ENCODE data around the gene CCSER1.
"Not testable (repeated sequence)": the region's sequence is repeated elsewhere in the genome, so short reads cannot be mapped to it uniquely, and the experiment has no call there.

The CCSER1 gene

DNA sequence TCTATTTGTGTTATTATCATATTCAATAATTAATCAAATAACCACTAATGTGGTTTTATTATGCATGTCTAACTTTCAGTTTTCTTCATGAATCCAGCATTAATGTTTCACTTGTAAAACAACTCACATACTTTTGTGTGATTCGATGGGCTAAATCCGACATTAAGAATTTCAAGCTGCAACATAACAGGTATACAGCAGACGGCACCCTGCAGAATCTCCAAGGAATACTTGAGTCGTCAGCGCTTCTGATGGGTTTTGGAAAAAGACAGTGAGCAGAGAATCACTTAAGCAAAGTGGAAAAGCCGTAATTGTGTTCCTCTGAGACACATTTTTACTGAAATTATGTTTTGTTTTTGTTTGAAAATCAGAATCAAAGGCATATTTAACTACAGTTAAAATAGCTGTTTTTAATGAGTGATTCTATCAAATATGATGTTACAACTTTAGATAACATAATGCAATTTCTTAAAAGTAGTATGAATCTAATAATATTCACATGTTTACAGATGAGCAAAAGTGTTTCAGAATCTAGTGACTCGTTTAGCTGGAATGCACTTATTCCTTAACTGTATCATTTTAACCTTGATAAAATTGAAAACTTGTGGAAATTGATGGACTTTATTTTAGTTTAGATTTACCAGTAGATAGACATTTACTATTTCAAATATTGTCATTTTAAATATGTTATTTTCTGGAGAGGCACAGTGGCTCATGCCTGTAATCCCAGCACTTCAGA lies 514.8 kb downstream of the CCSER1 start:
- Mint-ChIP-seq H3K4me1 (no peaks in the 10 kb centered on the region), H3K4me3 (no peak overlapping the region), H3K27me3 (no peaks in the 10 kb centered on the region), H3K27ac (ENCODE audit: low read depth) (no peak overlapping the region), H3K9me3 (peaks cover 10% of the 10 kb centered on the region), H3K36me3 (ENCODE audit: insufficient read depth) (no peaks in the 10 kb centered on the region)
- ATAC-seq (replicated peaks; ENCODE audit: extremely low read depth, poor library complexity, severe bottlenecking) (no peak), DNase-seq (ENCODE audit: low spot score in 2 of 2) (no peak)

DNA sequence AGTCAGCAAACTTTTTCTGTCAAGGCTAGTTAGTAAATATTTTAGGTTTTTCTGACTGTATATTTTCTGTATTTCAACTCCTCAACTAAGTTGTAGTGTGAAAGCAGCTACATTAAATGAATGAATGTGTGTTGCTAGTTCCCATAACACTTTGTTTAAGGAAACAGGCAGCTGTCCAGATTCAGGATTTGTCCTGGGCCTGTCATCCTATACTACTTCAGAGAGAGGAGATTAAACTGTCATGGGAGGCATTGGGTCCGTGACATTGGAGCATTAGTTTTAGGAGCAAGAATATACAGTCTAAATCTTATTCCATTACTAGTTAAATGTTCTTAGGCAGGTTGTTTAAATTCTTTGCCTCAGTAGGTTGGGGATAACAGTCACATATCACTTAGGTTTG lies 516.0 kb downstream of the CCSER1 start:
- no peak overlapping the region for H3K4me3 Mint-ChIP-seq
- ATAC-seq (replicated peaks; ENCODE audit: extremely low read depth, poor library complexity, severe bottlenecking) = no peak
- peaks cover 14% of the 10 kb centered on the region for H3K9me3 Mint-ChIP-seq
- DNase-seq (ENCODE audit: low spot score in 2 of 2) = no peak
- H3K27ac Mint-ChIP-seq (ENCODE audit: low read depth) = no peak overlapping the region
- no peaks in the 10 kb centered on the region for H3K27me3 Mint-ChIP-seq
- no peaks in the 10 kb centered on the region for H3K36me3 Mint-ChIP-seq (ENCODE audit: insufficient read depth)
- H3K4me1 Mint-ChIP-seq = no peaks in the 10 kb centered on the region

DNA sequence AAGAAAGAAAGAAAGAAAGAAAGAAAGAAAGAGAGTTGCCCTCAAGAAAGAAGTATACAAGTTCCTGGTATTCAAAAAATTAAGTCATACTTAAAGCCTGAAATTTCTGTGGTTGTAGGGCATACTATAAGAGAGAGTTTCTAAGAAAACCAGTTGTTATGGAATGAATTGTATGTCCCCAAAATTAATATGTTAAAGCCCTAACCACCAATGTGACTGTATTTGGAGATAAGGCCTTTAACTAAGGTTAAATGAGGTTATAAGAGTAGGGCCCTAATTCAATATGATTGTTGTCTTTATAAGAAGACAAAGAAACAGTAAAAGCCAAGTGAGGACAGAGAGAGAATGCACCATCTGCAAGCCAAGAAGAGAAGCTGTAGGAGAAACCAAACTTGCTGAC lies 521.1 kb downstream of the CCSER1 start:
- no peaks in the 10 kb centered on the region for H3K27me3 Mint-ChIP-seq
- ATAC-seq (replicated peaks; ENCODE audit: extremely low read depth, poor library complexity, severe bottlenecking) = no peak
- H3K27ac Mint-ChIP-seq (ENCODE audit: low read depth) = no peak overlapping the region

DNA sequence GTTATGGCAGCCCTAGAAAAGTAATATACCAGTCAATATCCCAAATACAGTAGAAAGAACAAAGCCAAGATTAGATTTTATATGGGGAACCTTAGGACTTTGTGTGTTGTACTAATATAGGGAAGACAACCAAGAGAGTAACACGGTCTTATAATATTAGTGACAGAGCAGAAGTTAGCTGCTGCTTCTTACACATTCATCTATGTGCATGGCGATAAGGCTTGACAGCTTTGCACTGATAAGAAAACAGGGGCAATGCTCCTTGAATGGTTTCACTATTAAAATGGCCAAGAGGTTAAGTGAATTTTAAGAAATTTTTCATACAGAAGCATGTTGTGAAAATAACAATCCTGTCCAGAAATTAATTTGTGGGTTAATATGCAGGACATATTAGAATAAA lies 521.6 kb downstream of the CCSER1 start:
- ATAC-seq (replicated peaks; ENCODE audit: extremely low read depth, poor library complexity, severe bottlenecking) (no peak), DNase-seq (ENCODE audit: low spot score in 2 of 2) (no peak)
- H3K36me3 Mint-ChIP-seq (ENCODE audit: insufficient read depth) = no peaks in the 10 kb centered on the region
- no peak overlapping the region for H3K27ac Mint-ChIP-seq (ENCODE audit: low read depth)
- H3K9me3 Mint-ChIP-seq = peaks cover 22% of the 10 kb centered on the region
- H3K27me3 Mint-ChIP-seq = no peaks in the 10 kb centered on the region
- no peak overlapping the region for H3K4me3 Mint-ChIP-seq
- H3K4me1 Mint-ChIP-seq = no peaks in the 10 kb centered on the region

More for the DNA sequence above, 521.1 kb downstream of the CCSER1 start:
- H3K36me3 Mint-ChIP-seq (ENCODE audit: insufficient read depth) = no peaks in the 10 kb centered on the region
- H3K4me1 Mint-ChIP-seq = no peaks in the 10 kb centered on the region
- no peak overlapping the region for H3K4me3 Mint-ChIP-seq
- DNase-seq (ENCODE audit: low spot score in 2 of 2) = no peak
- peaks cover 22% of the 10 kb centered on the region for H3K9me3 Mint-ChIP-seq

DNA sequence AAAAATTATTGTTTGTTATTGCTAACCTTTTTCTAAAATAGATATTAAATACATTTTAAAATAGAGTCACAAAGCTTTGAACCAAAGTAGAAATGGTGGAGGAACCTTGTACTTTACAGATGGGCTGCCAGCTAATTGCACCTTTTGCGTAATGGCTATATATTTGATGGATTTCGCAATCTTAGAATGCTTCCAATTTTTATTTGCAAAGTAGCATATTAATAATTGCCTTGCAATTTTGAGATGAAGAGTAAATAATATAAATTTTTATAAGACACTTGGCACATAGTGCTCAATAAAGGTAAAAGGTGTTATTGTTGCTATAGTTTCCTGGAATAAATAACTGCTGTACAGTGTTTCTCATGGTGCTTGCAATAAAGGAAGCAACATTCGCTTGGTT lies 533.5 kb downstream of the CCSER1 start:
- Mint-ChIP-seq H3K4me3 (no peak overlapping the region), H3K9me3 (peaks cover under 1% of the 10 kb centered on the region), H3K27ac (ENCODE audit: low read depth) (no peak overlapping the region), H3K36me3 (ENCODE audit: insufficient read depth) (no peaks in the 10 kb centered on the region), H3K4me1 (no peaks in the 10 kb centered on the region), H3K27me3 (no peaks in the 10 kb centered on the region)
- DNase-seq (ENCODE audit: low spot score in 2 of 2) = no peak
- no peak for ATAC-seq (replicated peaks; ENCODE audit: extremely low read depth, poor library complexity, severe bottlenecking)

DNA sequence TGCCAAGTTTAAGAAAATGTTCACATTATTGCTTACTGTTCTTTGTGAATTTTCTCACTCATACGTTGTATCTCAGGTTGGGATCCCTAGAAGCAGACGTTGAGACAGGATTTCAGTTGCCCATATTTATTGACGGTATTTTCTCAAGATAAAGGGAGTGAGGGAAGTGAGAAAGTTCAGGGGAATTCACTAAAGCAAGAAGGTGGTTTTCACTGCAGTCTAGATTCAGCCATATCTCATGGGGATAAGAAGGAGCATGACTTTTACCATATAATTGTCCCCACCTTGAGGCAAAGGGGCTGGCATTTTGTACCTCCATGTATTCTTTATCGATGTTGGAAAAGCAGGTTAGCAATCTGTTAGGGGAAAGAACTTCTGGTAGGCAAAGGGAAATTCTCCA lies 543.0 kb downstream of the CCSER1 start:
- ATAC-seq (replicated peaks; ENCODE audit: extremely low read depth, poor library complexity, severe bottlenecking) = no peak

DNA sequence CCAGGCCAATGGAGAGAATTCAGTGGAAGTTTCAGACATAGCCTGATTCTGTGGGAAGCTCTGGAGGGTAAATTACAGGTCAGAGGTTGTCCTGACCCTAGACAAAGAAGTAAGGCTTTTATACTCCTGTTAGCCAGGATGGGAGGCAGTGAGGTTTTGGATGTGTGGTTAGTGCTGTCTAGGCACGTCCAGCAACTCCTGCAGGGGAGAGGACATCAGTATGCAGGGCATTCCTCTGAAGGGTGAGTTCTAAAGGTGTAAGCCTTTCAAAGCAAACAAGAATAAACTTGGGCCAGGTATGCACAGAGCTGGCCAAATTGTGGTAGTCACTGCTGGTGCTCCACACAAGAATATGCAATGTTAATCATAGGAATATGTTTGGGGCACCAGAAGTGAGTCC lies 562.5 kb downstream of the CCSER1 start:
- Mint-ChIP-seq H3K27ac (ENCODE audit: low read depth) (no peak overlapping the region), H3K27me3 (no peaks in the 10 kb centered on the region), H3K36me3 (ENCODE audit: insufficient read depth) (no peaks in the 10 kb centered on the region), H3K4me3 (no peak overlapping the region), H3K4me1 (no peaks in the 10 kb centered on the region), H3K9me3 (peaks cover 6% of the 10 kb centered on the region)
- ATAC-seq (replicated peaks; ENCODE audit: extremely low read depth, poor library complexity, severe bottlenecking) (no peak), DNase-seq (ENCODE audit: low spot score in 2 of 2) (no peak)

More for the DNA sequence above, 543.0 kb downstream of the CCSER1 start:
- DNase-seq (ENCODE audit: low spot score in 2 of 2) = no peak
- H3K27me3 Mint-ChIP-seq = no peaks in the 10 kb centered on the region
- peaks cover 19% of the 10 kb centered on the region for H3K9me3 Mint-ChIP-seq
- H3K4me1 Mint-ChIP-seq = no peaks in the 10 kb centered on the region
- no peak overlapping the region for H3K27ac Mint-ChIP-seq (ENCODE audit: low read depth)
- H3K36me3 Mint-ChIP-seq (ENCODE audit: insufficient read depth) = peaks cover 2% of the 10 kb centered on the region
- no peak overlapping the region for H3K4me3 Mint-ChIP-seq

DNA sequence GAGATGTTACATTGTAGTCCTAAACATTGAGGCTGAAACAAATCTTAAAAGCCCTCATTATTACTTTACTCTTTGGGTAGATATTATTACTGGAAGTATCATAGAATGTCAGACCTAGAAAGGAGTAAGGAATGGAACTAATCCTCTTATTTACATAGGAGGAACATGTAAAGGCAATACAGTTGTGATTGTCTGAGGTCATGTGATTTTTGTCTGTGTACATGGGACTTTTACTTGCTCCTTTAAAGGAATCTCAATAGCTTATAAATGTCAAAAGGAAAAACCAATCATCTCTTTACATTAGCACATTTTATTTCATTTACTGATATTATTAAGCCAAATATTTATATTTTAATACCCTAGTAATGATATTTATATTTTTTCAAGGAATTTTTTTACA lies 568.2 kb downstream of the CCSER1 start:
- no peaks in the 10 kb centered on the region for H3K4me1 Mint-ChIP-seq
- DNase-seq (ENCODE audit: low spot score in 2 of 2) = no peak
- no peak for ATAC-seq (replicated peaks; ENCODE audit: extremely low read depth, poor library complexity, severe bottlenecking)
- no peaks in the 10 kb centered on the region for H3K27me3 Mint-ChIP-seq
- H3K27ac Mint-ChIP-seq (ENCODE audit: low read depth) = no peak overlapping the region
- peaks cover 17% of the 10 kb centered on the region for H3K9me3 Mint-ChIP-seq
- no peaks in the 10 kb centered on the region for H3K36me3 Mint-ChIP-seq (ENCODE audit: insufficient read depth)
- no peak overlapping the region for H3K4me3 Mint-ChIP-seq

DNA sequence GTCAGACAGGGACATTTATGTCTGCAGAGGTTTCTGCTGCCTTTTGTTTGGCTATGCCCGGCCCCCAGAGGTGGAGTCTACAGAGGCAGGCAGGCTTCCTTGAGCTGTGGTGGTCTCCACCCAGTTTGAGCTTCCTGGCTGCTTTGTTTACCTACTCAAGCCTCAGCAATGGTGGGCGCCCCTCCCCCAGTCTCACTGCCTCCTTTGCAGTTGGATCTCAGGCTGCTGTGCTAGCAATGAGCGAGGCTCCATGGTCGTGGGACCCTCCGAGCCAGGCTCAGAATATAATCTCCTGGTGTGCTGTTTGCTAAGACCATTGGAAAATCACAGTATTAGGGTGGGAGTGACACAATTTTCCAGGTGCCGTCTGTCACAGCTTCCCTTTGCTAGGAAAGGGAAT lies 578.3 kb downstream of the CCSER1 start:
- ATAC-seq (replicated peaks; ENCODE audit: extremely low read depth, poor library complexity, severe bottlenecking); DNase-seq (ENCODE audit: low spot score in 2 of 2); H3K27ac Mint-ChIP-seq (ENCODE audit: low read depth); H3K36me3 Mint-ChIP-seq (ENCODE audit: insufficient read depth); H3K4me3 Mint-ChIP-seq; H3K27me3 Mint-ChIP-seq; H3K4me1 Mint-ChIP-seq: not testable (repeated sequence)
- H3K9me3 Mint-ChIP-seq = peaks cover 21% of the 10 kb centered on the region

DNA sequence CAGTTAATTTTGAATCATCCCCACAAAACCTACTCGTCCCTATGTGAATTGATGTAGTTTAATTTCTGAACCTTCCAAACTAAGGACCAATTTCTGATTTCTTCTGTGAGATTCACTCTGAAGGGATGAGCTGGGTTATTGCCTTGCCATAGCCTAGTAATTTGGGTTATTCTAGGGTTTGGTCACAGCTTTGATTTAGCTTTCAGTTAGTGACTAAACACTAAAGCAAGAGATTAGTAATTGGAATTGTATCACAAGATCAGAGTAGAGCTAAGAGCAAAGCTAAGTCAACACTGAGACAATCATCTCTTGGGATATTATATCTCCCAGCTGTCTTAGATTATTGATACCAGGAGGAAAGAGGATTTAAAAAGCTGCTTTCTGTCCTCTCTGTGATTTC lies 588.0 kb downstream of the CCSER1 start:
- Mint-ChIP-seq H3K27me3 (no peaks in the 10 kb centered on the region), H3K9me3 (peaks cover 18% of the 10 kb centered on the region), H3K27ac (ENCODE audit: low read depth) (no peak overlapping the region), H3K4me1 (no peaks in the 10 kb centered on the region), H3K4me3 (no peak overlapping the region), H3K36me3 (ENCODE audit: insufficient read depth) (peaks cover 2% of the 10 kb centered on the region)
- ATAC-seq (replicated peaks; ENCODE audit: extremely low read depth, poor library complexity, severe bottlenecking) (no peak), DNase-seq (ENCODE audit: low spot score in 2 of 2) (no peak)

DNA sequence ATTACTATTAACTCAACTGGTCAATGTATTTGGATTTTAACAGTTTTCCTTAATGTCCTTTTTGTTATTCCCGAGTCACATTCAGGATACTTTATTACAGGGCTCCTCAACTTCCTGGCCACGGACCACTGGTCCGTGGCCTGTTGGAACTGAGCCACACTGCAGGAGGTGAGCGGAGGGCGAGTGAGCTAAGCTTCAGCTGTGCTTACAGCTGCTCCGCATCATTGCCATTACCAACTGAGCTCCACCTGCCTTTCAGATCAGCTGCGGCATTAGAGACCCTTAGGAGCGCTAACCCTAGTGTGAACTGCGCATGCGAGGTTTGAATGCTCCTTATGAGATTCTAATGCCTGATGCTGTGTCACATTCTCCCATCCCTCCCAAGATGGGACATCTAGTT lies 591.7 kb downstream of the CCSER1 start:
- Mint-ChIP-seq H3K9me3 (peaks cover 1% of the 10 kb centered on the region), H3K4me1 (no peaks in the 10 kb centered on the region), H3K36me3 (ENCODE audit: insufficient read depth) (no peaks in the 10 kb centered on the region), H3K27ac (ENCODE audit: low read depth) (no peak overlapping the region), H3K4me3 (no peak overlapping the region), H3K27me3 (no peaks in the 10 kb centered on the region)
- DNase-seq (ENCODE audit: low spot score in 2 of 2) = no peak
- ATAC-seq (replicated peaks; ENCODE audit: extremely low read depth, poor library complexity, severe bottlenecking) = no peak

DNA sequence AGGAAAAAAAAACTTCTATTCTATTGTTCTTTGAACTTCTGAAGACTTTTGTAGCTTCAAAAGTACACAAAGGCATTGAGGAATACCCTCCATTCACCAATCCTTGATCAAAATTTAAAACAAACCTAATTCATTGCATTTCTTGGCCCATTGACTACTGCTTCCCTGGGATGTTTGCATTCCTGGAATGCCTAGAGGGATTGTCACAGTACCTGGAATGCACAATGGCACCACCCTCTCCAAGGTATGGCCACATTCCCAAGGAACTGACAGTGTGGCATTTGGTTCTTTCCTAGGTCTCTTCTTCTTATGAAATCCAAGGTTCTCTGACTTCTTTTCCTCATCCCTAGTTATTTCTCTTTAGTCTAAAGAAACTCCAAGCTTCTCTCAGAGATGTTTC lies 600.7 kb downstream of the CCSER1 start:
- Mint-ChIP-seq H3K27ac (ENCODE audit: low read depth) (no peak overlapping the region), H3K27me3 (no peaks in the 10 kb centered on the region), H3K4me1 (no peaks in the 10 kb centered on the region), H3K4me3 (no peak overlapping the region), H3K9me3 (peaks cover 32% of the 10 kb centered on the region), H3K36me3 (ENCODE audit: insufficient read depth) (no peaks in the 10 kb centered on the region)
- DNase-seq (ENCODE audit: low spot score in 2 of 2) = no peak
- ATAC-seq (replicated peaks; ENCODE audit: extremely low read depth, poor library complexity, severe bottlenecking) = no peak

DNA sequence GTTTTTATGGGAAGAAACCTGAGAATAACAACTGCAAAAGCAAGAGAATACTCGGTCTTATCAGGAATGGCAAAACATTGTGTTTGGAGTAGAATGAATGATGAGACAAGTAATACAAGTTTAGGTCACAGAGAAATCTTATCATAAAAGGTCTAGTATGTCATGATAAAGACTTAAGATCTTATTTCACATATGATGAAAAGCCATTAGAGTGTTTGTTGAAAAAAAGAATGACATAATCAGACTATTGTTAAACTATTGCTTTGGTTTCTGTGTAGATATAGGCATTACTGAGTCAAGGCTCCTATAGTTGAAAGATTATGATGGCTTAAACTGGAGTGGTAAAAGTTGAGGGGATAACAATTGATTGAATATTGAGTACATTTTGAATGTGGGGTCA lies 603.6 kb downstream of the CCSER1 start:
- DNase-seq (ENCODE audit: low spot score in 2 of 2) (no peak), ATAC-seq (replicated peaks; ENCODE audit: extremely low read depth, poor library complexity, severe bottlenecking) (no peak)
- no peaks in the 10 kb centered on the region for H3K27me3 Mint-ChIP-seq
- no peaks in the 10 kb centered on the region for H3K36me3 Mint-ChIP-seq (ENCODE audit: insufficient read depth)
- H3K27ac Mint-ChIP-seq (ENCODE audit: low read depth) = no peak overlapping the region
- H3K9me3 Mint-ChIP-seq = peaks cover 38% of the 10 kb centered on the region
- H3K4me1 Mint-ChIP-seq = no peaks in the 10 kb centered on the region
- no peak overlapping the region for H3K4me3 Mint-ChIP-seq
